AG10803 (cell line): ENCODE measurements around the gene UBA6.

Source experiments
- DNase-seq: peaks from one replicate; pipeline ENCODE4 v3.0.0; 2010; ENCODE audit warnings: low read depth
- H3K4me3 ChIP-seq: 2 replicates; pipeline ENCODE4 v1.5.1; 2011; ENCODE audit warnings: mild to moderate bottlenecking, low read length, control low read depth
- CTCF ChIP-seq: conservative IDR thresholded peaks from 2 replicates; pipeline ENCODE4 v1.5.1; 2011; ENCODE audit warnings: mild to moderate bottlenecking, low read length, control low read depth, inconsistent platforms

UBA6 gene

GRCh38 chr4:67570537-67570936 lies 130.4 kb downstream of the UBA6 start:
- DNase-seq: no peak
- TF ChIP-seq CTCF: no peak
- no peak overlapping the region for H3K4me3 ChIP-seq

- TF ChIP-seq CTCF: no peak
- no peak overlapping the region for H3K4me3 ChIP-seq
- DNase-seq: no peak
Observed at GRCh38 chr4:67568820-67569219, 132.1 kb downstream of the UBA6 start.

GRCh38 chr4:67566335-67566734 lies 134.6 kb downstream of the UBA6 start:
- no peak for DNase-seq

GRCh38 chr4:67565284-67565683 lies 135.7 kb downstream of the UBA6 start:
- no peak for TF ChIP-seq CTCF
- DNase-seq: peak; percentile 42
- H3K4me3 ChIP-seq: no peak overlapping the region

More at GRCh38 chr4:67566335-67566734, 134.6 kb downstream of the UBA6 start:
- no peak overlapping the region for H3K4me3 ChIP-seq
- TF ChIP-seq CTCF: no peak
